Neural progenitor cell (in vitro differentiated cells): ENCODE data around the gene RAPH1.

Experiments
- CTCF ChIP-seq: fragments of 200-600 bp; sonication (generic); IDR thresholded peaks from 2 replicates; pipeline ENCODE4 v1.5.1; 2017; ENCODE audit warnings: antibody characterized with exemption, mild to moderate bottlenecking
- EZH2 ChIP-seq: fragments of 200-600 bp; sonication (generic); IDR thresholded peaks from 2 replicates; pipeline ENCODE4 v1.6.1; 2017; ENCODE audit warnings: antibody characterized with exemption, mild to moderate bottlenecking, moderate library complexity

- no peak for TF ChIP-seq CTCF
- no peak for TF ChIP-seq EZH2
Observed at GRCh38 chr2:203404996-203405395, 130.1 kb downstream of the RAPH1 start.
